Stomach (tissue), 9 donors: Measurements from ENCODE around the gene TRIM66. TPM values are rescaled to one million over a fixed set of nuclear protein-coding genes. Genes with fewer than 3 reads are reported as not detected.
A peak's percentile ranks its signal among the peaks of the same experiment; 100 is the strongest.

ENCODE experiments used
- DNase-seq, 2 donors: peaks; one replicate each; pipeline versions ENCODE4 v3.0.0 to v3.0.0-alpha.2; 2013 to 2019
- H3K27ac ChIP-seq, 5 donors: fragments of 200-600 bp in 4 of 5; sonication (generic) in 4 of 5; one replicate each; pipeline ENCODE4 v1.5.1; 2013 to 2019; ENCODE audit warnings: mild to moderate bottlenecking in 1 of 5, moderate library complexity in 1 of 5
- H3K27me3 ChIP-seq, 3 donors: fragments of 200-600 bp; sonication (generic); one replicate each; pipeline ENCODE4 v1.5.1; 2017 to 2019; ENCODE audit warnings: mixed run types in 1 of 3
- H3K36me3 ChIP-seq, 4 donors: fragments of 200-600 bp; sonication (generic); 1 replicate in 3 of 4; 2 replicates in 1 of 4; pipeline ENCODE4 v1.5.1; 2016 to 2019
- H3K4me1 ChIP-seq, 4 donors: fragments of 200-600 bp; sonication (generic); one replicate each; pipeline ENCODE4 v1.5.1; 2016 to 2019
- H3K4me3 ChIP-seq, 4 donors: fragments of 200-600 bp; sonication (generic) in 3 of 4; one replicate each; pipeline ENCODE4 v1.5.1; 2016 to 2019; ENCODE audit warnings: mild to moderate bottlenecking in 1 of 4
- H3K9me3 ChIP-seq, 4 donors: fragments of 200-600 bp; sonication (generic); one replicate each; pipeline ENCODE4 v1.5.1; 2016 to 2019
- EP300 ChIP-seq: sonication (generic); formaldehyde crosslinking; IDR thresholded peaks from one replicate; pipeline ENCODE4 v1.6.1; 2017; ENCODE audit warnings: antibody characterized with exemption
- POLR2A ChIP-seq, 4 donors: fragments of 450-650 bp; IDR thresholded peaks; one replicate each; pipeline ENCODE4 v1.6.1; 2016; ENCODE audit warnings: antibody characterized with exemption in 4 of 4, control low read depth in 2 of 4, mild to moderate bottlenecking in 1 of 4, moderate library complexity in 1 of 4
- POLR2AphosphoS5 ChIP-seq, 3 donors: sonication (generic); formaldehyde crosslinking; IDR thresholded peaks; one replicate each; pipeline ENCODE4 v1.6.1; 2016; ENCODE audit warnings: antibody characterized with exemption in 3 of 3
- whole genome bisulfite sequencing, 5 donors: extraction: QIAGEN DNeasy Blood & Tissue Kit in 3 of 5; methylation state at CpG; one replicate each; pipeline versions ENCODE4 v1.1.5 to v1.1.7; 2013 to 2018; 5-methylcytosine and 5-hydroxymethylcytosine counted together
- intact Hi-C: fragments of 100-400 bp; cut with DNase I; formaldehyde crosslinking; loops from one replicate; pipeline ENCODE4 v1.15.1; 2023; ENCODE audit warnings: low total_unique reads
- polyA plus RNA-seq, 3 donors: library from polyadenylated mRNA; stranded (reverse); fragments of 200-250 nt; gene quantifications; one replicate each; pipeline ENCODE4 v1.2.3, GENCODE V29; 2013
- total RNA-seq, 5 donors: library from RNA; depleted of rRNA; stranded (reverse); fragments of >200 nt; gene quantifications; one replicate each; pipeline versions ENCODE4 v1.1.0 to v1.2.3, GENCODE V29; 2014 to 2016
- TF ChIP-seq, protein P1 (sequence below), 7 experiments: fragments of 450-650 bp in 4 of 7; fragments of 200-600 bp in 3 of 7; sonication (generic) in 3 of 7; IDR thresholded peaks; one replicate each; pipeline ENCODE4 v1.5.1; 2016 to 2019; ENCODE audit warnings: antibody characterized with exemption in 7 of 7, control low read depth in 2 of 7, mild to moderate bottlenecking in 1 of 7
- donor health status: healthy with polysubstance abuse.
- donor health status: Bipolar disorder and iron deficiency.
- donor health status: healthy.

TRIM66 gene
- total and polyA plus RNA-seq, 8 donors = 0.76 to 8.7 (median 3.4) TPM

DNA sequence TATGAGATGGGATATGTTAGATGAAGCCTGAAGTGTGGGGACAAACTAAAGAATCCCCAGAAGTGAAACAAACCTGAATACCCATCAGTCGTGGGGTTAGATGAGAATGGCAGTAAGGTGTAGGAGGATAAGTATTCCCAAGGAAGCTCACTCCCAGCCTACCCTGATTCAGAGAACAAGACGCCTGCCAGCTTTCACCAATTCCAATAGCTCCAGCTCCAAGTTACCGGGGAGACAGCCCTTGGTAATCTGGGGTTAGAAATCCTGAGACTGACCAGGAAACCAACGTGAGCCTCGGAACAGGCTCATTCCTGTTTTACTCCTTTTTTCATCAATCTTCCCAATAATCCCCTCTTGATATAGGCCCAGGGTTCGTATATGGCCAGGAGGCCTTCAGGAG is 46.6 kb upstream of the TRIM66 start:
- WGBS, 5 donors = 73 to 86% (median 82%) methylated on average over 6 of the region's 6 CpGs
- DNase-seq = no peak
- peak overlapping the region in 4 of 5 donors; percentile 2 to 94 (median 75) for H3K27ac ChIP-seq
- no peak overlapping the region for H3K4me3 ChIP-seq
- peaks cover 22 to 49% (median 40%) of the 10 kb centered on the region in 4 donors for H3K36me3 ChIP-seq
- peaks cover 41 to 74% (median 59%) of the 10 kb centered on the region in 4 donors for H3K4me1 ChIP-seq
- intact Hi-C loops = no loop called here
- no peaks in the 10 kb centered on the region for H3K27me3 ChIP-seq
- H3K9me3 ChIP-seq = no peaks in the 10 kb centered on the region
- TF ChIP-seq, protein P1, sequence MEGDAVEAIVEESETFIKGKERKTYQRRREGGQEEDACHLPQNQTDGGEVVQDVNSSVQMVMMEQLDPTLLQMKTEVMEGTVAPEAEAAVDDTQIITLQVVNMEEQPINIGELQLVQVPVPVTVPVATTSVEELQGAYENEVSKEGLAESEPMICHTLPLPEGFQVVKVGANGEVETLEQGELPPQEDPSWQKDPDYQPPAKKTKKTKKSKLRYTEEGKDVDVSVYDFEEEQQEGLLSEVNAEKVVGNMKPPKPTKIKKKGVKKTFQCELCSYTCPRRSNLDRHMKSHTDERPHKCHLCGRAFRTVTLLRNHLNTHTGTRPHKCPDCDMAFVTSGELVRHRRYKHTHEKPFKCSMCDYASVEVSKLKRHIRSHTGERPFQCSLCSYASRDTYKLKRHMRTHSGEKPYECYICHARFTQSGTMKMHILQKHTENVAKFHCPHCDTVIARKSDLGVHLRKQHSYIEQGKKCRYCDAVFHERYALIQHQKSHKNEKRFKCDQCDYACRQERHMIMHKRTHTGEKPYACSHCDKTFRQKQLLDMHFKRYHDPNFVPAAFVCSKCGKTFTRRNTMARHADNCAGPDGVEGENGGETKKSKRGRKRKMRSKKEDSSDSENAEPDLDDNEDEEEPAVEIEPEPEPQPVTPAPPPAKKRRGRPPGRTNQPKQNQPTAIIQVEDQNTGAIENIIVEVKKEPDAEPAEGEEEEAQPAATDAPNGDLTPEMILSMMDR (IDR thresholded peaks at IDR 0.05) = no peak
- TF ChIP-seq POLR2AphosphoS5 (IDR thresholded peaks at IDR 0.05) = no peak

DNA sequence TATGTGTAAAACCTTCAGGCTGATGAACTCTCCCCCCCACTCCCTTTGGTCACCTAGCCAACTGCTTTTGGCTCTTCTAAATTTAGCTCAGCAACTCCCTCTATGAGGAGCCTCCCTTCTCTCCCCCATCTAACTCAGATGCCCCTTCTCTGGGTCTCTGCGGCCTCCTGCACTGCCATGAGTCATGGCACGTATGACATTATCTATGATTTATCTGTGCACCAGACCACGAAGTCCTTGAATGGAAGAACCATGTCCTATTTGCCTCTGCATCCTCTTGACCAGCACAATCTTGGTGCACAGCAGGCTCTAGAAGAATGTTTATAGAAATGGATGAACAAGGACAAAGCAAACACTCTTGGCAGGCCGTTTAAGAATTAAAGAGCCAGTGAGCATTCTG is 46.1 kb upstream of the TRIM66 start:
- intact Hi-C loops = no loop called here
- Histone ChIP-seq H3K9me3 (no peaks in the 10 kb centered on the region), H3K36me3 (peaks cover 22 to 54% (median 40%) of the 10 kb centered on the region in 4 donors), H3K27ac (peak overlapping the region in 4 of 5 donors; percentile 2 to 94 (median 75)), H3K4me3 (no peak overlapping the region), H3K27me3 (no peaks in the 10 kb centered on the region), H3K4me1 (peaks cover 37 to 74% (median 56%) of the 10 kb centered on the region in 4 donors)
- peak in 1 of 3 donors; percentile 14 for TF ChIP-seq POLR2AphosphoS5 (IDR thresholded peaks at IDR 0.05)
- TF ChIP-seq, protein P1 (IDR thresholded peaks at IDR 0.05) = no peak
- WGBS, 5 donors = 43 to 59% (median 50%) methylated on average over 4 of the region's 4 CpGs
- peak in 1 of 2 donors; percentile 57 for DNase-seq

DNA sequence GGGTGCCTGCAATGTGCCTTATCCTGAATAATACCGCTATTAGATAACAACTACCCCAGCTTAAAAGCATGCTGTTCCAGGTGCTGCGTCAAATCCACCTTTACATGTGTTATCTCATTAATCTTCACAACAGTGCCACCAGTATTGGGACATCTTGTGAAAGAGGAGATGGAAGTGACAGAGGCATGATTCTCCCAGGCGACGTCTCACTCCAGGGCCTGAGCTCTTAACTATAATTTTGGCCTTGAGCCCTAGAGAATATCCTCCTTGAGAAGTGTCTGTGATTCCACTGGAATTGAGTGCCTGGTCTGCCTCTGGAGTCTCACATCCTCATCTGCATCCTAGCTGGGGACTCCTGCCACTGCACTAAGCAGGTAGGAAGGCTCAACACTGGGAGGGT is 43.9 kb upstream of the TRIM66 start:
- no peaks in the 10 kb centered on the region for H3K9me3 ChIP-seq
- peaks cover 22 to 54% (median 43%) of the 10 kb centered on the region in 4 donors for H3K36me3 ChIP-seq
- no peaks in the 10 kb centered on the region for H3K27me3 ChIP-seq
- WGBS, 5 donors = 80 to 86% (median 84%) methylated on average over 4 of the region's 4 CpGs
- peak overlapping the region in 4 of 5 donors; percentile 2 to 94 (median 75) for H3K27ac ChIP-seq
- TF ChIP-seq EP300 = no peak
- TF ChIP-seq, protein P1 (IDR thresholded peaks at IDR 0.05) = no peak
- no peak for TF ChIP-seq POLR2A (IDR thresholded peaks at IDR 0.05)
- no peak for TF ChIP-seq POLR2AphosphoS5 (IDR thresholded peaks at IDR 0.05)
- intact Hi-C loops = no loop called here
- no peak for DNase-seq
- H3K4me3 ChIP-seq = no peak overlapping the region
- H3K4me1 ChIP-seq = peaks cover 39 to 74% (median 55%) of the 10 kb centered on the region in 4 donors

DNA sequence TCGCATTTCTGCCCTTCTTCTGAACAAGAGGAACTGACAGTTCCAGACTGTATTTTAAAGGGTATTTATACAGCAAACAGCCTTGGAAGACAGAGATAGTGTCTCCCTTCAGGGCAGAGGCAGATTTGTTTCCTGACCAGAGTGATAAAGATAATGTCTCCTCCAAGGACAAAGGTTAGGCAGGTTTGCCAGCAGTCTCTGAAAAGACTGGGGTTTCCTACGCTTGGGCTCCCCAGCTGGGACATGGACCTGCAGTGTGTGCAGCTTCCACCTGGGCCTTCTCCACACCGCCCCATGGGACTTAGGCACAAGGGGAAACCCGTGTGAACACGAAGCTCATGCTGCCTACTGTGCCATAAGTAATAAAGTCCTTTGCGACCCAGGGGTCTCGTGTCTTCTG is 42.2 kb upstream of the TRIM66 start:
- 80 to 94% (median 88%) methylated on average over 5 to 7 of the region's 7 CpGs for WGBS, 5 donors
- DNase-seq = no peak
- H3K27ac ChIP-seq = peak overlapping the region in 4 of 5 donors; percentile 88 to 94 (median 92)

More for the DNA sequence above, 42.2 kb upstream of the TRIM66 start:
- Histone ChIP-seq H3K4me3 (no peak overlapping the region), H3K9me3 (no peaks in the 10 kb centered on the region), H3K36me3 (peaks cover 11 to 37% (median 29%) of the 10 kb centered on the region in 4 donors), H3K4me1 (peaks cover 55 to 82% (median 65%) of the 10 kb centered on the region in 4 donors), H3K27me3 (no peaks in the 10 kb centered on the region)
- intact Hi-C loops = no loop called here
- TF ChIP-seq POLR2A (IDR thresholded peaks at IDR 0.05) (no peak), POLR2AphosphoS5 (IDR thresholded peaks at IDR 0.05) (no peak), EP300 (no peak)
- TF ChIP-seq, protein P1 (IDR thresholded peaks at IDR 0.05) = no peak
